ENCODE data around the gene MAP3K4.
A peak's percentile ranks its signal among the peaks of the same experiment; 100 is the strongest.
"Not testable (repeated sequence)": the region's sequence is repeated elsewhere in the genome, so short reads cannot be mapped to it uniquely, and the experiment has no call there.

The MAP3K4 gene

GRCh38 chr6:161088676-161089328 lies 97.2 kb downstream of the MAP3K4 start:
- no peak for DNase-seq

GRCh38 chr6:161091151-161091550 lies 99.6 kb downstream of the MAP3K4 start:
- DNase-seq = no peak

- no peak for DNase-seq
Observed at GRCh38 chr6:161091972-161092701, 100.6 kb downstream of the MAP3K4 start.

- DNase-seq = no peak
Observed at GRCh38 chr6:161094955-161095354, 103.4 kb downstream of the MAP3K4 start.

GRCh38 chr6:161095916-161096315 lies 104.3 kb downstream of the MAP3K4 start:
- DNase-seq = no peak

- DNase-seq = no peak
Observed at GRCh38 chr6:161100072-161100471, 108.5 kb downstream of the MAP3K4 start.

- DNase-seq = no peak
Observed at GRCh38 chr6:161101517-161101916, 109.9 kb downstream of the MAP3K4 start.

- no peak for DNase-seq
Observed at GRCh38 chr6:161103475-161103874, 111.9 kb downstream of the MAP3K4 start.

GRCh38 chr6:161104966-161105365 lies 113.4 kb downstream of the MAP3K4 start:
- DNase-seq = no peak

- DNase-seq = no peak
Observed at GRCh38 chr6:161105408-161105807, 113.8 kb downstream of the MAP3K4 start.

- DNase-seq = no peak
Observed at GRCh38 chr6:161107779-161108730, 116.5 kb downstream of the MAP3K4 start.

- DNase-seq = no peak
Observed at GRCh38 chr6:161108916-161109315, 117.3 kb downstream of the MAP3K4 start.

GRCh38 chr6:161109366-161109765 lies 117.8 kb downstream of the MAP3K4 start:
- DNase-seq = no peak

- DNase-seq = no peak
Observed at GRCh38 chr6:161110028-161110779, 118.6 kb downstream of the MAP3K4 start.

- peak; percentile 43 for DNase-seq
Observed at GRCh38 chr6:161111261-161111660, 119.7 kb downstream of the MAP3K4 start.

GRCh38 chr6:161115468-161115867 lies 123.9 kb downstream of the MAP3K4 start:
- DNase-seq = no peak

GRCh38 chr6:161116554-161116953 lies 125.0 kb downstream of the MAP3K4 start:
- no peak for DNase-seq

GRCh38 chr6:161117308-161117707 lies 125.7 kb downstream of the MAP3K4 start:
- DNase-seq = no peak

- no peak for DNase-seq
Observed at GRCh38 chr6:161117942-161118341, 126.4 kb downstream of the MAP3K4 start.

- not testable (repeated sequence) for DNase-seq
Observed at GRCh38 chr6:161123319-161123718, 131.8 kb downstream of the MAP3K4 start.

GRCh38 chr6:161125591-161125990 lies 134.0 kb downstream of the MAP3K4 start:
- DNase-seq = no peak

- DNase-seq = no peak
Observed at GRCh38 chr6:161127071-161127740, 135.6 kb downstream of the MAP3K4 start.

All from CD4-positive, alpha-beta T cell treated with Interleukin-17A for 4 hours (primary cell).